ENCODE data around the gene CYSRT1. TPM values are rescaled to one million over a fixed set of nuclear protein-coding genes. Genes with fewer than 3 reads are reported as not detected.

Gene CYSRT1
- total RNA-seq, 1 donor from 2014 or later: 0.41 TPM

DNA sequence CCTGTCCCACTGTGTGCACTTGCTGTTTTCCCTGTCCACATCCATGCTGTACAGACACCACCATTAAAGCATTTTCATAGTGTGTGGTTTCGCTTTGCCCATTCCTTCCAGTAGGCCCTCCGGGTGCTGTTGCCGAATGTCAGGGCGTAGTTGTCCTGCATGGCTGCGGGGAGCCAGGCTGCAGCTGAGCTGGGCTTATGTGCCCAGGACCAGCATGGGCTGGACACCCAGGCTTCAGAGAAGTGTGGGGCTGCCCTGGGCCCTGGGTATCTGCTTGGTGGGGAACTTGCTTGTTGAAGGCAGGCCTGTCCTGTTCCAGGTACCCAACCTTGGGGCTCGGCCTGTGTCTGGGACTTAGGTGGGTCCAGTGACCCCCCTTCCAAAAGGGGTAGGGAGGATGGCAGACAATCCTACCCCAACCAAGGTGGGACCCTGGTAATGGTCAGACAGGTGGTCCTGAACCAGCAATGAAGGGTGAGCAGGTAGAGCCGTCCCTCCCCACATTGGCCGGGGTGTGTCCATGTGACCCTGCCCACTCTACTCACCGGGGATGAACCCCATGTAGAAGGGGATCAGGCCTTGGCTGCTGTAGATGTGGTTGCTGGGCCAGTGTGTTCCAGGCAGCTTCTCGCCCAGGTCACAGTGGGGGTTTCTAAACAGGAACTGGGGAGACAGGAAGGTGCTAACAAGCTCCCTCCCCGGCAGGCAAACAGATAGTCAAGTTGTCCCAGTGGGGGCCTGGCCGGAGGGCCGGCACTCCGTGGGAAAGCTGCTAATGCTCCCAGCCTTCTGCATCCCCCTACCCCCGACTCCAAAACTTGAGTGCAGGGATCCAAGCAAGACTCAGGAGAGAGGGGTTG lies 18.9 kb downstream of the CYSRT1 start:
- intact Hi-C loops (cut with DNase I): no loop called here
- no peak overlapping the region for H3K27ac ChIP-seq
- no peaks in the 10 kb centered on the region for H3K27me3 ChIP-seq
- peaks cover 43% of the 10 kb centered on the region for H3K4me1 ChIP-seq
- TF ChIP-seq, protein P1, sequence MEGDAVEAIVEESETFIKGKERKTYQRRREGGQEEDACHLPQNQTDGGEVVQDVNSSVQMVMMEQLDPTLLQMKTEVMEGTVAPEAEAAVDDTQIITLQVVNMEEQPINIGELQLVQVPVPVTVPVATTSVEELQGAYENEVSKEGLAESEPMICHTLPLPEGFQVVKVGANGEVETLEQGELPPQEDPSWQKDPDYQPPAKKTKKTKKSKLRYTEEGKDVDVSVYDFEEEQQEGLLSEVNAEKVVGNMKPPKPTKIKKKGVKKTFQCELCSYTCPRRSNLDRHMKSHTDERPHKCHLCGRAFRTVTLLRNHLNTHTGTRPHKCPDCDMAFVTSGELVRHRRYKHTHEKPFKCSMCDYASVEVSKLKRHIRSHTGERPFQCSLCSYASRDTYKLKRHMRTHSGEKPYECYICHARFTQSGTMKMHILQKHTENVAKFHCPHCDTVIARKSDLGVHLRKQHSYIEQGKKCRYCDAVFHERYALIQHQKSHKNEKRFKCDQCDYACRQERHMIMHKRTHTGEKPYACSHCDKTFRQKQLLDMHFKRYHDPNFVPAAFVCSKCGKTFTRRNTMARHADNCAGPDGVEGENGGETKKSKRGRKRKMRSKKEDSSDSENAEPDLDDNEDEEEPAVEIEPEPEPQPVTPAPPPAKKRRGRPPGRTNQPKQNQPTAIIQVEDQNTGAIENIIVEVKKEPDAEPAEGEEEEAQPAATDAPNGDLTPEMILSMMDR (IDR thresholded peaks at IDR 0.05): no peak
- no peak overlapping the region for H3K4me3 ChIP-seq
- H3K36me3 ChIP-seq: peaks cover 21% of the 10 kb centered on the region
- no peak for DNase-seq
- no peak for ATAC-seq
- H3K9me3 ChIP-seq: no peaks in the 10 kb centered on the region

DNA sequence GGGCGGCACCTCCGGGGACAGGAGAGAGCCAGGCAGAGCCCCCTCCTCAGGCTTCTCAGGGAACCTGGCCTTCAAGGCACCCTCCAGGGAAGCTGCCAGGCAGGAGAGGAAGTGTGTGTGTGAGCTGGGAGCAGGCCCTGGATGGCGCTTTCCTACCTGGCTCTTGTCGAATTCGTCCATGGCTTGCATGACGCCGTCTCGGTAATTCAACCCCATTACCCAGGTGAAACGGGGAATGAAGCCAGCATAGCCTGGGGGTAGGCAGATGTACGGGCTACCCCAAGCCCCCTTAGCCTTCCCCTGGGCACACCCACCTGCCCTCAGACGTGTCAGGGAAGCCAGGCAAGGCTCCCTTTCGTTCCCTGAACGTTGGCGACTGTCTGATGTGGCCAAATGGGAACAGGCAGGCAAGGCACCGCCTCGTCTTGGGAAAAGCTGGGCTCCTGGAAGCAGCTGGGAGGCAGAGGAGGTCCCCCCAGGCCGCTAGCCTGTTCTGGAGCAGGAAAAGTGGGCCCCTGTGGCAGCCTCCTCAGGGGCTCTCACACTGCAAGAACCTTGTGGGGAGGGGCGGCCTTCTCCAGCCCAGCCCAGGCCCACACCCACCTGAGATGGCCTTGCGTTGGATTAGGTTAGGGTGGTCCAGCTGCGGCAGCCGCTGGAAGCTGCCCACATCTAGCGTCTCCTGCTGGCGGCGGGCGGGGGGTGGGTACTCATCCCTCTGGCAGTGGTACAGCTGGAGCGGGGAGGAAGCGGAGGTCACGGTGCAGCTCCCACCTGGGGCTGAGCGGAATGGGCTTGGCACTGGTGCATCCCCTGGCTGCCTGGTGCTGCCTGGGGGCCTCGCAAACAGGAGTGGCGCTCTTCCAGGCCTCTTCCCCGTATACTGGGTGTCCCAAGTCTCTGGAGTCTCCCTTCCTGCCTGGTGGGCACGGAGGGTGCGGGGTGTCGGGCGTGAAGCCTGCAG lies 19.8 kb downstream of the CYSRT1 start:
- H3K4me1 ChIP-seq: peaks cover 33% of the 10 kb centered on the region
- intact Hi-C loops (cut with DNase I): no loop called here
- no peak overlapping the region for H3K27ac ChIP-seq
- H3K27me3 ChIP-seq: no peaks in the 10 kb centered on the region
- ATAC-seq (no peak), DNase-seq (no peak)
- no peak overlapping the region for H3K4me3 ChIP-seq
- H3K9me3 ChIP-seq: no peaks in the 10 kb centered on the region
- TF ChIP-seq, protein P1 (IDR thresholded peaks at IDR 0.05): no peak
- peaks cover 21% of the 10 kb centered on the region for H3K36me3 ChIP-seq

DNA sequence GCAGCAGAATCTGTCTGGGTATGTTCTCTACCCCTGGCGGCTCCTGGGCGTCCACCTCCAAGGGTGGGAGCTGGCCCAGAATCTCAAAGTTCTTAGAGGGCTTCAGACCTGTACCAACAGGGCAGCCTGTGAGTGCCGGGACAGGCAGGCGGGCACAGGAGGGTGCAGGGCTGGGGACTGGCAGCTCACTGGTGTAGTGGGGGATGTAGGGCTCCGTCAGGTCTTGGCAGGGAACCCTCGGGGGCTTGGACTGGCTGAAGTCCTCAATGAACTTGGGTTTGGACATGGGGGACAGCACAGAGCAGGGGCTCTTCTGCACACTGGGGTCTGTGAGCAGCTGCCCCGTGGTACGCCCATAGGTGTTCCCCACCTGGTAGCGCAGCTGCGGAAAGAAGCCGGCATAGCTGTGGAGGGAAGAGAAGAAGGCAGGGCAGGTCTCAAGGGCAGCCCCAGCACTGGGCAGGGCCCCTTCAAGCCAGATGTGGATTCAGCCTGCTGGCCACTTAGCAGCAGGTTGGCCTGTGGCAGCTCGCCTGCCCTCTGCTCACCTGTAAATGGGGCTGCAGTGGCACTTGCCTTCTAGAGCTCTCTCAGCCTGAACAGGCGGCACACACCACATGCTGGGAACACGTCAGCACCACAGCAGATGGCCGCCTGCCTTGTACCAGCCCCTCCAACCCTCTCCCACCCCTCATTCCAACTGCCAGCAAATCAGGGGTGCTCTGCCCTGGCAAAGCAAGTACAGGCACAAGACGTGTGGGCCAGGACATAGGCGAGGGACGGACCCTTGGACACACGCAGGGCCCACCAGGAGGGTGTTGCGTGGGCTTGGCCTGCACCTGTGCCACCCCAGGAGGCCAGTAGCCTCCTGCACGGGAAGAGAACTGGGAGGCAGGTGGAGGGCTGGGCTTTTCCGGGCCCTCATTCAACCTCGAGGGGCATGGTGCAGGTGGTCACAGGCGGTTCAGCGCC lies 20.8 kb downstream of the CYSRT1 start:
- TF ChIP-seq, protein P1 (IDR thresholded peaks at IDR 0.05): no peak
- peaks cover 30% of the 10 kb centered on the region for H3K4me1 ChIP-seq
- no peaks in the 10 kb centered on the region for H3K27me3 ChIP-seq
- intact Hi-C loops (cut with DNase I): no loop called here
- DNase-seq: no peak
- no peaks in the 10 kb centered on the region for H3K9me3 ChIP-seq
- H3K27ac ChIP-seq: no peak overlapping the region
- no peak overlapping the region for H3K4me3 ChIP-seq
- peaks cover 21% of the 10 kb centered on the region for H3K36me3 ChIP-seq
- ATAC-seq: no peak

DNA sequence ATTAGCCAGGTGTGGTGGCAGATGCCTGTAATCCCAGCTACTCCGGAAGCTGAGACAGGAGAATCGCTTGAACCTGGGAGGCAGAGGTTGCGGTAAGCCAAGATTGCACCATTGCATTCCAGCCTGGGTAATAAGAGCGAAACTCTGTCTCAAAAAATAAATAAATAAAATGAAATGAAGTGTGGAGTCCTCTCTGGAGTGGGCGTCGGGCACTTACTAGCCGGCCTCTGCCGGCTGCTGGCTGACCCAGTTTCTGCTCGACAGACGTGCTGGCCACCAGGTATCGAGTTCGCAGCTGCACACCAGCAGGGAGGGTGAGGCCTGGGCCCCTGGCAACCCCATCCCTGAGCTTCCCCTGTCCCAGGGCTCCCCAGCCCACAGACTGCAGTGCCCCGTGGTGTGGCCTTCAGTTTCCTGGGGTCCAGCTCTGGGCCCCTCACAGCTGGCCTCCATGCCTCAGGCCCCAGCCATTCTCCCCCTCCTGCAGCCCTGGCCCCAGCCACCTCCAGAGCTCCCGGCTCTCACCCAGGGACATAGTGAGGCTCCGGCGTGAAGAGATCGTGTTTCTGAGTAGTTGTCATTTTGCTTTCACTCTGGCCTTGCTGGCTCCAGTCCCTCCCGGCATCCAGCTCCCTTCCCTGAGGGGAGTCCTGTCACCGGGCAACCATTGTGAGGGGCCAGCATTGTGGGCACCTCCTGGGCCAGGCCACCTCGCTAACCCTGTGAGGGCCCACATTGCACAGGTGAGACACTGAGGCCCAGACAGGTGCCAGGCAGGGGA lies 22.4 kb downstream of the CYSRT1 start:
- Histone ChIP-seq H3K9me3 (no peaks in the 10 kb centered on the region), H3K4me1 (peaks cover 24% of the 10 kb centered on the region), H3K27ac (peak overlapping the region; percentile 63), H3K4me3 (no peak overlapping the region), H3K36me3 (peaks cover 17% of the 10 kb centered on the region), H3K27me3 (no peaks in the 10 kb centered on the region)
- peak; percentile 86 for DNase-seq
- TF ChIP-seq, protein P1 (IDR thresholded peaks at IDR 0.05): no peak
- peak; percentile 73 for ATAC-seq
- intact Hi-C loops (cut with DNase I): no loop called here
